ENCODE results near the gene SEC24D.

The SEC24D gene

GRCh38 chr4:118741301-118741855, 94.5 kb downstream of the SEC24D start:
- Histone ChIP-seq H3K27ac (no peak overlapping the region), H3K36me3 (peaks cover 59% of the 10 kb centered on the region), H3K9me3 (no peaks in the 10 kb centered on the region), H3K27me3 (no peaks in the 10 kb centered on the region), H3K9ac (no peak overlapping the region), H3K4me1 (no peaks in the 10 kb centered on the region), H3K4me2 (no peak overlapping the region), H3K4me3 (no peak overlapping the region), H4K20me1 (no peaks in the 10 kb centered on the region; the same call in 1 of the 2 replicates)
- TF ChIP-seq Cebpa-rat (IDR thresholded peaks at IDR 0.05), result no peak

- no peak for TF ChIP-seq Cebpa-rat (IDR thresholded peaks at IDR 0.05)
- Histone ChIP-seq H3K4me2 (no peak overlapping the region), H3K36me3 (peaks cover 65% of the 10 kb centered on the region), H3K4me3 (no peak overlapping the region), H4K20me1 (no peaks in the 10 kb centered on the region; the same call in 1 of the 2 replicates), H3K27me3 (no peaks in the 10 kb centered on the region), H3K4me1 (no peaks in the 10 kb centered on the region), H3K9me3 (no peaks in the 10 kb centered on the region), H3K9ac (no peak overlapping the region), H3K27ac (no peak overlapping the region)
Observed at GRCh38 chr4:118740869-118741268, 95.1 kb downstream of the SEC24D start.

- Histone ChIP-seq H3K36me3 (peaks cover 55% of the 10 kb centered on the region), H3K27ac (no peak overlapping the region)
Observed at GRCh38 chr4:118739022-118739713, 96.8 kb downstream of the SEC24D start.

GRCh38 chr4:118738090-118738489, 97.8 kb downstream of the SEC24D start:
- peaks cover 47% of the 10 kb centered on the region for H3K36me3 ChIP-seq
- H3K27me3 ChIP-seq, result no peaks in the 10 kb centered on the region
- H4K20me1 ChIP-seq, result no peaks in the 10 kb centered on the region
- H3K27ac ChIP-seq, result no peak overlapping the region
- no peak overlapping the region for H3K9ac ChIP-seq
- no peaks in the 10 kb centered on the region for H3K4me1 ChIP-seq
- H3K4me3 ChIP-seq, result no peak overlapping the region
- H3K4me2 ChIP-seq, result no peak overlapping the region
- no peaks in the 10 kb centered on the region for H3K9me3 ChIP-seq
- TF ChIP-seq Cebpa-rat (IDR thresholded peaks at IDR 0.05), result no peak

More at GRCh38 chr4:118739022-118739713, 96.8 kb downstream of the SEC24D start:
- no peaks in the 10 kb centered on the region for H3K27me3 ChIP-seq
- H3K4me1 ChIP-seq, result no peaks in the 10 kb centered on the region
- no peaks in the 10 kb centered on the region; the same call in 1 of the 2 replicates for H4K20me1 ChIP-seq
- H3K4me3 ChIP-seq, result no peak overlapping the region
- no peak for TF ChIP-seq Cebpa-rat (IDR thresholded peaks at IDR 0.05)
- H3K9ac ChIP-seq, result no peak overlapping the region
- H3K9me3 ChIP-seq, result no peaks in the 10 kb centered on the region
- no peak overlapping the region for H3K4me2 ChIP-seq

GRCh38 chr4:118736900-118737299, 99.0 kb downstream of the SEC24D start:
- Histone ChIP-seq H3K36me3 (peaks cover 54% of the 10 kb centered on the region), H3K4me2 (no peak overlapping the region), H3K9ac (no peak overlapping the region), H3K27ac (no peak overlapping the region), H3K4me1 (no peaks in the 10 kb centered on the region), H3K4me3 (no peak overlapping the region), H4K20me1 (no peaks in the 10 kb centered on the region), H3K27me3 (no peaks in the 10 kb centered on the region), H3K9me3 (no peaks in the 10 kb centered on the region)
- no peak for TF ChIP-seq Cebpa-rat (IDR thresholded peaks at IDR 0.05)

GRCh38 chr4:118734491-118735205, 101.3 kb downstream of the SEC24D start:
- H3K9ac ChIP-seq, result no peak overlapping the region
- H4K20me1 ChIP-seq, result no peaks in the 10 kb centered on the region
- peaks cover 54% of the 10 kb centered on the region for H3K36me3 ChIP-seq
- H3K4me3 ChIP-seq, result no peak overlapping the region
- no peak overlapping the region for H3K4me2 ChIP-seq
- H3K9me3 ChIP-seq, result no peaks in the 10 kb centered on the region
- H3K27ac ChIP-seq, result no peak overlapping the region
- TF ChIP-seq Cebpa-rat (IDR thresholded peaks at IDR 0.05), result no peak
- H3K4me1 ChIP-seq, result no peaks in the 10 kb centered on the region
- H3K27me3 ChIP-seq, result no peaks in the 10 kb centered on the region

- Histone ChIP-seq H3K36me3 (peaks cover 51% of the 10 kb centered on the region), H3K27ac (no peak overlapping the region), H4K20me1 (no peaks in the 10 kb centered on the region), H3K27me3 (no peaks in the 10 kb centered on the region), H3K4me3 (no peak overlapping the region), H3K9ac (no peak overlapping the region), H3K9me3 (no peaks in the 10 kb centered on the region), H3K4me2 (no peak overlapping the region), H3K4me1 (no peaks in the 10 kb centered on the region)
- TF ChIP-seq Cebpa-rat (IDR thresholded peaks at IDR 0.05), result no peak
Observed at GRCh38 chr4:118732591-118733330, 103.2 kb downstream of the SEC24D start.

GRCh38 chr4:118730683-118731082, 105.2 kb downstream of the SEC24D start:
- no peak for TF ChIP-seq Cebpa-rat (IDR thresholded peaks at IDR 0.05)
- Histone ChIP-seq H3K36me3 (peaks cover 60% of the 10 kb centered on the region), H3K4me2 (no peak overlapping the region), H3K9me3 (no peaks in the 10 kb centered on the region), H3K27ac (no peak overlapping the region), H3K4me1 (no peaks in the 10 kb centered on the region), H4K20me1 (no peaks in the 10 kb centered on the region), H3K4me3 (no peak overlapping the region), H3K9ac (no peak overlapping the region), H3K27me3 (no peaks in the 10 kb centered on the region)

- Histone ChIP-seq H3K4me2 (no peak overlapping the region), H3K27ac (no peak overlapping the region), H4K20me1 (no peaks in the 10 kb centered on the region), H3K36me3 (peaks cover 69% of the 10 kb centered on the region), H3K27me3 (no peaks in the 10 kb centered on the region), H3K9ac (no peak overlapping the region), H3K4me3 (no peak overlapping the region), H3K9me3 (no peaks in the 10 kb centered on the region), H3K4me1 (no peaks in the 10 kb centered on the region)
- no peak for TF ChIP-seq Cebpa-rat (IDR thresholded peaks at IDR 0.05)
Observed at GRCh38 chr4:118729287-118730286, 106.3 kb downstream of the SEC24D start.
